NCI-H345 treated with DMSO at 0.1 percent for 48 hours (cell line): ENCODE data around the gene DCST2.

Experiments used
- DNase-seq: peaks from one replicate; lab custom pipeline; 2025; ENCODE audit not compliant: unreplicated experiment; lab: John Stamatoyannopoulos, UW

The DCST2 gene

DNA sequence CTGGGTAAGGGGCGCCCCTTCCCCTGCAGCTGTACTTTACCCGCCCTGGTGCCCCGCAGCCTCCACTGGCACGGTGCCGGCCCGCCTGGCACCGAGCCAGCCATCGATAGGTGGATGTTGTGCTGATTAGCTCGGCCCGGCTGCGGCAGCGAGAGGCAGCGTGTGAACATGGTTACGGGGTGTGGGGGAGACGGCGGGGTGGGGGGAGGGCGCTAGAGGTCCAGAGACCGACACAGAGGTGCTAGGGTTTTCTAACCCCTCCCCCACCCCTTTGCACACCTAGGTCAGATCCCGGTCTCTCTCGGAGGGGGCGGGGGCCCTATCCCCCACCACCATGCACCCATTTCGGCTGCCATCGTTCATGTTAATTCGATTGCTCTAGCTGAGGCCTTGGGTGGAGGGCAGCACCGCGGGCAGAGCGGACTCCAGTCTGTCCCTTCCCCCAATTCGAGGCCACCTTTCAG, 36.6 kb upstream of the DCST2 start:
- no peak for DNase-seq

GRCh38 chr1:155069551-155070157, 36.1 kb upstream of the DCST2 start:
- DNase-seq, result peak; percentile 92

DNA sequence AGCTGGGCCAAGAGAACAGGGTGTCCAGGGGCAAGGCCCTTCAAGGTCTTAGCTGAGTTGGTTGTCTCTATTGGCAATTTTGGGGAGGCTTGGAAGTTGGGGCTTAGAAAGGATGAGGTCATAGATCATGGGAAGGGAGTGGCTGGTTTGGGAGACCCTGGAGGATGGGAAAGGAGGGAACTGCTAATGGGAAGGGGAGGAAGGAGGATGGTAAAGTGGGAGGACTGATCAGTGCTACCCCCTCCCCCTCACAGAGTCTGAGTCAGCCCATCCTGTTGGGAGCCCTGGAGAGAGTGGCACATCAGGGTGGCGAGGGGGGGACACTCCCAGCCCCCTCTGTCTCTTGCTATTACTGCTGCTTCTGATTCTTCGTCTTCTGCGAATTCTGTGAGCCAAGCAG, 35.0 kb upstream of the DCST2 start:
- no peak for DNase-seq

- DNase-seq, result no peak
Measured at GRCh38 chr1:155066777-155067176, 33.2 kb upstream of the DCST2 start.

GRCh38 chr1:155064832-155065429, 31.4 kb upstream of the DCST2 start:
- no peak for DNase-seq

DNA sequence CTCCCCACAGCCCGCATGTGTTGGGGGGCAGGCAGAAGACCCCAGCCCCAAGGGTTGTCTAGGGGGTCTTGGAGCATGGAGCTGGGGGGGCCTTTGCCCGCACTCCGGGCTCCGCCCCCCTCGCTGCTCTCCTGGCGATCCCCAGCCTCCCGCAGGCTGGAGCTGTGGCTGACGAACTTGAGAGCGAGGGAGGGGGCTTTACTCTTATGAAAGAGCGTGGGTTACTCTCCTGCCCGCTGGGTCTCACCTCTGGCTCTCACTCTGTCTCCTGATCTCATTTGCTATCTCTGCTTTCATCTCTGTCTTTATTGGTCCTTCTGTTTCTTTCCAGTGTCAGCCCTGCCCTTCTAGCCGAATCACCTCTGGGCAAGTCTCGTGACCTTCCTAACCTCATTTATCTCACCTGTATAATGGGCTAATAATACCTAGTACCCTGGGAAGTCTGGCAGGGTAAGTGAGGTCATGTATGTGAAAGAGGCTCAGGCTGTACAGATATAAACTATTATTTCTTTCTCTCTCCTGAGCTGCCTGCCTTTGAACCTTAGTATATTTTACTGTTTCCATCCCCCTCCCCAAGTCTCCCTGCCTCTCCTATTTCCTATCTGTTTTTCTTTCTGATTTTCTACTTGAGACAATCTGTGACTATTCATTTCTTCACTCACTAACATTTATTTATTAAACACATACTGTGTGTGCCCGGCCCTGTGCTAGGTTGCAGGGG, 30.7 kb upstream of the DCST2 start:
- peak; percentile 67 for DNase-seq

DNA sequence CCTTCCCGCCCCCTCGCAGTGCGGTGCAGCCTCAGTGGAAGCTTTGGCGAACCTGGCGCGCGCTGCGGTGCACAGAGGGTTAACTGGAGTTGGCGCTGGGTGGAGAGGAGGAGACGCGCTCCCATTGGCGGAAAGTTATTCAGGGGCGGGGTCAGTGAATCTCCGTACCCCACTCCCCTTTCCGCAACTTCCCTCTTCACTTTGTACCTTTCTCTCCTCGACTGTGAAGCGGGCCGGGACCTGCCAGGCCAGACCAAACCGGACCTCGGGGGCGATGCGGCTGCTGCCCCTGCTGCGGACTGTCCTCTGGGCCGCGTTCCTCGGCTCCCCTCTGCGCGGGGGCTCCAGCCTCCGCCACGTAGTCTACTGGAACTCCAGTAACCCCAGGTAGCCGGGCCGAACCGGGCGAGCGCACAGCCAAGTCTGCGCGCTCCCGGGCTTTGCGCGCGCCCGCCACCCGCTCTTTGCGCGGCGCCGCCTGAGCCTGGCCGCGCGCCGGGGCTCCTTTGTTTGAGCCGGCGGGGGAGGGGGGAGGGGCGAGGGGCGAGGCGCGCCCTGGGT, 30.0 kb upstream of the DCST2 start, which contains the start of gene EFNA4:
EFNA4 (plus strand) TSS at position 191 of the 561 bp plus-strand sequence; CDS start at position 275, 84 bp downstream.
- DNase-seq, result peak; percentile 89

DNA sequence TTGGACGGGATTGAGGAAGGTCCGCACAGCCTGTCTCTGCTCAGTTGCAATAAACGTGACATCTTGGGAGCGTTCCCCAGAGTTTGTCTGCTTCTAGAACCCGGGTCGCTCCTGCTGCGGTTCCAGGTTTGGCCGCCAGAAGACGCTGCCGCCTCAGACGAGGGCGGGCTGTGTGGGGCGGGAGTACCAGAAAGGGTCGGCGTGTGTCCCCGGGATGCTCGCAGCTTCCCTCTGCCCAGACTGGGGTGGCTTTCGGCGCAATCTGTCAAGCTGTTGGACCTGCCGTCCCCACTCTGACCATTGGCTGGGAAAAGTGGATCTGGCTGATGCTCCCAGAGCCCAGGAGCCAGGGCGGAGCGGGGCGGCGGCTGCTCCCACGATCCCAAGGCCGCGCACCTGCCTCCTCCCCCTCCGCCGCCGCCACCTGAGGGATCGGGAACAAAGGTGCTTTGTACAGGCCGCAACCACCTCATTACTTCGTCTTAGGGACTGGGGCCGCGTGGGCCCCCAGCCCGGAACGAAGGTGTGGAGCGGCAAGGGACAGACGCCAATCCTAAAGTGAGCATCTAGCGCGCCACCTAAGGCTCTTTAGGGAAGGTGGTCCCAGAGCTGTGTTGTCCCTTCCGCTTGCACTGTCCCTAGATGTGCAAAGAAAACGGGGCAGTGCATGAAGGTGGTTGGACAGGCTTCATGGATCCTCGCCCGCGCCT, 29.3 kb upstream of the DCST2 start:
- DNase-seq, result peak; percentile 87

- DNase-seq, result no peak
Measured at GRCh38 chr1:155062151-155062686, 28.6 kb upstream of the DCST2 start.

- peak; percentile 90 for DNase-seq
Measured at GRCh38 chr1:155061381-155062150, 28.0 kb upstream of the DCST2 start.

GRCh38 chr1:155060736-155061135, 27.2 kb upstream of the DCST2 start:
- no peak for DNase-seq

GRCh38 chr1:155057788-155058211, 24.2 kb upstream of the DCST2 start:
- DNase-seq, result no peak

- DNase-seq, result no peak
Measured at GRCh38 chr1:155057104-155057503, 23.5 kb upstream of the DCST2 start.

GRCh38 chr1:155053531-155054105, 20.0 kb upstream of the DCST2 start:
- DNase-seq, result no peak

GRCh38 chr1:155052439-155053395, 19.1 kb upstream of the DCST2 start:
- peak; percentile 67 for DNase-seq

DNA sequence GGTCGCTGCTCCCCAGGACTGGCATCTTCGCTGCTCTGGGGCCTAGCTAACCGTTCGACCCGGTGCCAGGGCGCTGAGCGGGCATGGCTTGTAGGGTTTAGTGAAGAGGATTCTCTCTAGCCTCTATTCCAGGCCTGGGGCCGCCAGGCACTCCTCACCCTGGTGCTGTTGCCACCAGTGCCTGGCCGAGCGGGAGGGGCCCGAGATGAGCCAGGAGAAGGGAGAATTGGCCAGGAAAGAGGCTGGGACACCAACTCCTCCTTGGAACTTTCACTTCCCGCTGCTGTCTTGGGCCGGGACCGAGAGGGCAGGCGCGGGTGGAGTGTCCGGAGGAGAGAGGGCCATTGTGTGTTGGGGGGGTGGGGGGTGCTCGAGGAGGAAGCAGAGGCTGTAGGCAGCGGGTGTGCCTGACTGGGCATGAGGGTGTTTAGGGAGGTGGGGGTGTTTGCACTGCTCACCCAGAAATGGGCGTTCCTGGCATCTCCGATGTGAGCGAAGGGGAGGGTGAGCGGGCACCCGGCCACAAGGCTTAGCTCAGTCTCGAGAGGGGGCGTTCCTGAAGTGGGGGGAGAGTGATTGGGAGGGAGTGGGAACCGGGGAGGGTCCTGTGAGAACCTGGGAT, 18.3 kb upstream of the DCST2 start:
- DNase-seq, result peak; percentile 78

DNA sequence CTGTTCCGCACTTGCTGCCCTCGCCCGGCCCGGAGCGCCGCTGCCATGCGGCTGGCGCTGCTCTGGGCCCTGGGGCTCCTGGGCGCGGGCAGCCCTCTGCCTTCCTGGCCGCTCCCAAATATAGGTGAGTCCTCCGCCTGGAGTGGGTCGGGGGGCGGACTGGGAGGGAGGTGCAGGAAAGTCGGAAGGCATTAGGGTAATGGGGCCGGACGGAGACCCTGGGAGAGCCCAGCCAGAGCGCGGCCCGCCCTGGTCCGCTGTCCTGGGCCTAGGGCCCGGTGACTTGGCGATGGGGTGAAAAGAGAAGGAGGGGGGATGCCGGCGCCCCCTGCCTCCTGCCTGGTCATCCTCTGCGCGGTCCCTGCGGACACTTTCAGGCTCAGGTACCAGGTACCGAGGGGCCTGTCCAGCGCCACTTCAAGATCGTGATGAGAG, 17.8 kb upstream of the DCST2 start:
- no peak for DNase-seq
